ENCODE results near the gene BTNL2.

BTNL2 gene, protein sequence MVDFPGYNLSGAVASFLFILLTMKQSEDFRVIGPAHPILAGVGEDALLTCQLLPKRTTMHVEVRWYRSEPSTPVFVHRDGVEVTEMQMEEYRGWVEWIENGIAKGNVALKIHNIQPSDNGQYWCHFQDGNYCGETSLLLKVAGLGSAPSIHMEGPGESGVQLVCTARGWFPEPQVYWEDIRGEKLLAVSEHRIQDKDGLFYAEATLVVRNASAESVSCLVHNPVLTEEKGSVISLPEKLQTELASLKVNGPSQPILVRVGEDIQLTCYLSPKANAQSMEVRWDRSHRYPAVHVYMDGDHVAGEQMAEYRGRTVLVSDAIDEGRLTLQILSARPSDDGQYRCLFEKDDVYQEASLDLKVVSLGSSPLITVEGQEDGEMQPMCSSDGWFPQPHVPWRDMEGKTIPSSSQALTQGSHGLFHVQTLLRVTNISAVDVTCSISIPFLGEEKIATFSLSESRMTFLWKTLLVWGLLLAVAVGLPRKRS

DNA sequence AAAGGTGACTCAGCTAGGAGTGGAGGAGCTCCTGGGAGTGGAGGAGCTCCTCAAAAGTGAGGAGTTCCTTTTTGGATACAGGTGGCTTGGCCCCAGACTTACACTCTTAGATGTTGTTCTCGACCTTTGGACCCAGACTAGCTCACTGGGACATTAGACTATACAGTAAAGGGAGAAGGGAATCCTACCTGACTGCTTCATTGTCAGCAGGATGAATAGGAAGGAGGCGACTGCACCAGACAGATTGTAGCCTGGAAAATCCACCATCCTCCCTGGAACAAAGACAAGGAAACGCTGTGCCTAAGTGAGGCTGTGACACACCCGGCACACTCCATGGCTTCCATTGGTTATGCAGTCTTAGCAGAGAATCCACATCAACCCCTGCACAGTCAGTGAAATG, at the start of gene BTNL2:
BTNL2 (minus strand) TSS at position 325 of the 400 bp plus-strand sequence; CDS start at position 267, 58 bp downstream.
- Mint-ChIP-seq H3K27ac (no peak within 1 kb of the TSS), H3K27me3 (ENCODE audit: low read depth, poor library complexity) (peaks cover 19% of the 10 kb centered on the region), H3K4me3 (no peak within 1 kb of the TSS), H3K36me3 (ENCODE audit: low read depth) (no peaks in the 10 kb centered on the region), H3K4me1 (peaks cover 8% of the 10 kb centered on the region), H3K9me3 (peaks cover 3% of the 10 kb centered on the region)
- DNase-seq: no peak
- TF ChIP-seq, protein P1, sequence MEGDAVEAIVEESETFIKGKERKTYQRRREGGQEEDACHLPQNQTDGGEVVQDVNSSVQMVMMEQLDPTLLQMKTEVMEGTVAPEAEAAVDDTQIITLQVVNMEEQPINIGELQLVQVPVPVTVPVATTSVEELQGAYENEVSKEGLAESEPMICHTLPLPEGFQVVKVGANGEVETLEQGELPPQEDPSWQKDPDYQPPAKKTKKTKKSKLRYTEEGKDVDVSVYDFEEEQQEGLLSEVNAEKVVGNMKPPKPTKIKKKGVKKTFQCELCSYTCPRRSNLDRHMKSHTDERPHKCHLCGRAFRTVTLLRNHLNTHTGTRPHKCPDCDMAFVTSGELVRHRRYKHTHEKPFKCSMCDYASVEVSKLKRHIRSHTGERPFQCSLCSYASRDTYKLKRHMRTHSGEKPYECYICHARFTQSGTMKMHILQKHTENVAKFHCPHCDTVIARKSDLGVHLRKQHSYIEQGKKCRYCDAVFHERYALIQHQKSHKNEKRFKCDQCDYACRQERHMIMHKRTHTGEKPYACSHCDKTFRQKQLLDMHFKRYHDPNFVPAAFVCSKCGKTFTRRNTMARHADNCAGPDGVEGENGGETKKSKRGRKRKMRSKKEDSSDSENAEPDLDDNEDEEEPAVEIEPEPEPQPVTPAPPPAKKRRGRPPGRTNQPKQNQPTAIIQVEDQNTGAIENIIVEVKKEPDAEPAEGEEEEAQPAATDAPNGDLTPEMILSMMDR (IDR thresholded peaks at IDR 0.05): no peak

DNA sequence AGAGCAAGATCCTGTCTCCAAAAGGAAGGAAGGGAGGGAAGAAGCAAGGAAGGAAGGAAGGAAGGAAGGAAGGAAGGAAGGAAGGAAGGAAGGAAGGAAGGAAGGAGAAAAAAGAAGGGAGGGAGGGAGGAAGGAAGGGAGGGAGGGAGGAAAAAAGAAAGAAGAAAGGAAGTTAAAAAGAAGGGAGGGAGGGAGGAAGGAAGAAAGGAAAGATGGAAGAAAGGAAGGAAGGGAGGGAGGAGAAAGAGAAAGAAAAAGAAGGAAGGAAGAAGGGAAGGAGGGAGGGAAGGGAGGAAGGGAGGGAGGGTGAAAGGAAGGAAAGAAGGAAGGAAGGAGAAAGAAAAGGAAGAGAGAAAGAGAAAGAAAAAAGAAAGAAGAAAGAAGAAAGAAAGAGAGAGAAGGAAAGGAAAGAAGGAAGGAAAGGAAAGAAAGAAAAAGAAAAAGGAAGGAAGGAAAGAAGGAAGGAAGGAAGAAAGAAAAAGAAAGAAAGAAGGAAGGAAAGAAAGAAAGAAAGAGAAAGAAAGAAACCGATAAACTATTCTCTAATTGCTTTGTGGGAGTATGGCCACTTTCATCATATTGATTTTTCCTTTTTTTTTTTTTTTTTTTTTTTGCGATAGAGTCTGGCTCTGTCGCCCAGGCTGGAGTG, 42.2 kb upstream of the BTNL2 start:
- Mint-ChIP-seq H3K9me3 (peaks cover 28% of the 10 kb centered on the region), H3K4me3 (no peak overlapping the region), H3K27me3 (ENCODE audit: low read depth, poor library complexity) (peaks cover 10% of the 10 kb centered on the region), H3K27ac (no peak overlapping the region), H3K4me1 (no peaks in the 10 kb centered on the region), H3K36me3 (ENCODE audit: low read depth) (peaks cover 7% of the 10 kb centered on the region)
- no peak for DNase-seq
- TF ChIP-seq, protein P1 (IDR thresholded peaks at IDR 0.05): no peak

DNA sequence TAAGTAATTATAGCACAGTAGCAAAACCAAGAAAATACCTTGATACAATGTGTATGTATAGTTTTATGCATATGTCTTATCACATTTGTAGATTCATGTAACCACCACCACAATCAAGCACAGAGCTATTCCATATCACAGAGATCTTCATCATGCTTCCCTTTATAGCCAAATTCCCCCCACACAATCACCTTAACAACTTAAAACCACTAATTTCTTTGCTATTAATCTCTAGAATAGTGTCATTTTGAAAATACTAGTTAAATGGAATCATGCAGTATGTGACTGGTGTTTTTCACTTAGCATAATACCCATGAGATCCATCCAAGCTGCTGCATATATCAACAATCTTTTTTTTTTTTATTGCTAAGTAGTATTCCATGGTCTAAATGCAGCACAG, 41.0 kb upstream of the BTNL2 start:
- H3K4me3 Mint-ChIP-seq: no peak overlapping the region
- peaks cover 13% of the 10 kb centered on the region for H3K27me3 Mint-ChIP-seq (ENCODE audit: low read depth, poor library complexity)
- no peaks in the 10 kb centered on the region for H3K4me1 Mint-ChIP-seq
- TF ChIP-seq, protein P1 (IDR thresholded peaks at IDR 0.05): no peak
- H3K9me3 Mint-ChIP-seq: peaks cover 15% of the 10 kb centered on the region
- no peak overlapping the region for H3K27ac Mint-ChIP-seq
- no peak for DNase-seq
- H3K36me3 Mint-ChIP-seq (ENCODE audit: low read depth): peaks cover 7% of the 10 kb centered on the region

GRCh38 chr6:32445321-32445854, 38.4 kb upstream of the BTNL2 start:
- no peak overlapping the region for H3K4me3 Mint-ChIP-seq
- H3K27ac Mint-ChIP-seq: no peak overlapping the region
- no peaks in the 10 kb centered on the region for H3K36me3 Mint-ChIP-seq (ENCODE audit: low read depth)
- peaks cover 13% of the 10 kb centered on the region for H3K27me3 Mint-ChIP-seq (ENCODE audit: low read depth, poor library complexity)
- DNase-seq: no peak
- no peaks in the 10 kb centered on the region for H3K9me3 Mint-ChIP-seq
- no peaks in the 10 kb centered on the region for H3K4me1 Mint-ChIP-seq
- TF ChIP-seq, protein P1 (IDR thresholded peaks at IDR 0.05): no peak

- Mint-ChIP-seq H3K4me1 (no peaks in the 10 kb centered on the region), H3K27me3 (ENCODE audit: low read depth, poor library complexity) (peaks cover 7% of the 10 kb centered on the region), H3K27ac (no peak overlapping the region), H3K4me3 (no peak overlapping the region), H3K36me3 (ENCODE audit: low read depth) (no peaks in the 10 kb centered on the region), H3K9me3 (no peaks in the 10 kb centered on the region)
- TF ChIP-seq, protein P1 (IDR thresholded peaks at IDR 0.05): no peak
- DNase-seq: no peak
Observed at GRCh38 chr6:32444433-32444832, 37.5 kb upstream of the BTNL2 start.

Measured in nephron progenitor cell (in vitro differentiated cells).